Ascending aorta (tissue), 2 donors: ENCODE measurements around the gene KIF3A. TPM values are rescaled to one million over a fixed set of nuclear protein-coding genes. Genes with fewer than 3 reads are reported as not detected.
A peak's percentile ranks its signal among the peaks of the same experiment; 100 is the strongest.

ENCODE experiments used
- DNase-seq, 2 donors: peaks; one replicate each; pipeline ENCODE4 v3.0.0-alpha.2; 2019; ENCODE audit warnings: low spot score in 2 of 2
- H3K27ac ChIP-seq, 2 donors: fragments of 200-600 bp; sonication (generic); one replicate each; pipeline ENCODE4 v1.5.1; 2016 to 2017; ENCODE audit warnings: mild to moderate bottlenecking in 1 of 2
- H3K27me3 ChIP-seq: fragments of 200-600 bp; sonication (generic); one replicate; pipeline ENCODE4 v1.5.1; 2017
- H3K36me3 ChIP-seq, 2 donors: fragments of 200-600 bp; sonication (generic); one replicate each; pipeline ENCODE4 v1.5.1; 2016
- H3K4me1 ChIP-seq, 2 donors: fragments of 200-600 bp; sonication (generic); one replicate each; pipeline ENCODE4 v1.5.1; 2016 to 2017; ENCODE audit warnings: mild to moderate bottlenecking in 1 of 2
- H3K4me3 ChIP-seq, 2 donors: fragments of 200-600 bp; sonication (generic); one replicate each; pipeline ENCODE4 v1.5.1; 2016 to 2017; ENCODE audit warnings: mild to moderate bottlenecking in 1 of 2
- H3K9me3 ChIP-seq, 2 donors: fragments of 200-600 bp; sonication (generic); one replicate each; pipeline ENCODE4 v1.5.1; 2016
- intact Hi-C: fragments of 100-400 bp; cut with DNase I; formaldehyde crosslinking; loops from one replicate; pipeline ENCODE4 v1.15.1; 2023
- total RNA-seq: library from RNA; depleted of rRNA; stranded (reverse); fragments of >200 nt; gene quantifications from one replicate; pipeline ENCODE4 v1.1.0, GENCODE V29; 2016
- TF ChIP-seq, protein P1 (sequence below), 3 experiments: fragments of 200-600 bp in 2 of 3; fragments of 450-650 bp in 1 of 3; sonication (generic) in 2 of 3; IDR thresholded peaks; one replicate each; pipeline ENCODE4 v1.5.1; 2016 to 2019; ENCODE audit warnings: antibody characterized with exemption in 3 of 3, mild to moderate bottlenecking in 1 of 3, moderate library complexity in 1 of 3

The KIF3A gene
- total RNA-seq, 1 donor from 2014 or later: 4.4 TPM

GRCh38 chr5:132781029-132781428 is 43.7 kb upstream of the KIF3A start:
- TF ChIP-seq, protein P1, sequence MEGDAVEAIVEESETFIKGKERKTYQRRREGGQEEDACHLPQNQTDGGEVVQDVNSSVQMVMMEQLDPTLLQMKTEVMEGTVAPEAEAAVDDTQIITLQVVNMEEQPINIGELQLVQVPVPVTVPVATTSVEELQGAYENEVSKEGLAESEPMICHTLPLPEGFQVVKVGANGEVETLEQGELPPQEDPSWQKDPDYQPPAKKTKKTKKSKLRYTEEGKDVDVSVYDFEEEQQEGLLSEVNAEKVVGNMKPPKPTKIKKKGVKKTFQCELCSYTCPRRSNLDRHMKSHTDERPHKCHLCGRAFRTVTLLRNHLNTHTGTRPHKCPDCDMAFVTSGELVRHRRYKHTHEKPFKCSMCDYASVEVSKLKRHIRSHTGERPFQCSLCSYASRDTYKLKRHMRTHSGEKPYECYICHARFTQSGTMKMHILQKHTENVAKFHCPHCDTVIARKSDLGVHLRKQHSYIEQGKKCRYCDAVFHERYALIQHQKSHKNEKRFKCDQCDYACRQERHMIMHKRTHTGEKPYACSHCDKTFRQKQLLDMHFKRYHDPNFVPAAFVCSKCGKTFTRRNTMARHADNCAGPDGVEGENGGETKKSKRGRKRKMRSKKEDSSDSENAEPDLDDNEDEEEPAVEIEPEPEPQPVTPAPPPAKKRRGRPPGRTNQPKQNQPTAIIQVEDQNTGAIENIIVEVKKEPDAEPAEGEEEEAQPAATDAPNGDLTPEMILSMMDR (IDR thresholded peaks at IDR 0.05): no peak
- Histone ChIP-seq H3K27me3 (no peaks in the 10 kb centered on the region), H3K27ac (no peak overlapping the region), H3K36me3 (no peaks in the 10 kb centered on the region), H3K4me1 (peaks cover 5 to 31% of the 10 kb centered on the region in 2 donors), H3K9me3 (no peaks in the 10 kb centered on the region), H3K4me3 (no peak overlapping the region)
- DNase-seq: no peak
- intact Hi-C loops: loop anchor here (5.0 kb wide), 1 partner anchor 266 kb away; no protein-coding TSS in a partner anchor

DNA sequence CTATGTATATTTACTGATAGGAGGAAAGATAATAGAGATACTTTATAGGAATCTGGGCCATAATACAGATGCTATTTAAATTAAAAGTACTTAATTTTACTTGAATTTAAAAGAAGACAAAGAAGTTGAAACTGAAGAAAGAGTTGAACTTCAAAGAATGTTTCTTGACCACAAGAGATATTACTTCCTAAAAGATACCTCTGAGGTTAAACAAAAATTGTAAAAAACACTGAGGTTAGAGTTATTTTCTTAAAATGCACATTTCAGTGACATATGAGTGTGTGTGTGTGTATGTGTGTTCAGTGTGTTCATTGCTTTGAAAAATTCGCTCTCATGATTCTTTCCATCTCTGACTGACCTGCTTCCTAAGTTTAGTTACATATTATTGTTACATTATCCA is 43.2 kb upstream of the KIF3A start:
- Histone ChIP-seq H3K27me3 (no peaks in the 10 kb centered on the region), H3K4me1 (peaks cover 5 to 28% of the 10 kb centered on the region in 2 donors), H3K36me3 (no peaks in the 10 kb centered on the region), H3K4me3 (no peak overlapping the region), H3K27ac (no peak overlapping the region), H3K9me3 (no peaks in the 10 kb centered on the region)
- intact Hi-C loops: loop anchor here (5.0 kb wide), 1 partner anchor 267 kb away; no protein-coding TSS in a partner anchor
- TF ChIP-seq, protein P1 (IDR thresholded peaks at IDR 0.05): no peak
- DNase-seq: no peak

DNA sequence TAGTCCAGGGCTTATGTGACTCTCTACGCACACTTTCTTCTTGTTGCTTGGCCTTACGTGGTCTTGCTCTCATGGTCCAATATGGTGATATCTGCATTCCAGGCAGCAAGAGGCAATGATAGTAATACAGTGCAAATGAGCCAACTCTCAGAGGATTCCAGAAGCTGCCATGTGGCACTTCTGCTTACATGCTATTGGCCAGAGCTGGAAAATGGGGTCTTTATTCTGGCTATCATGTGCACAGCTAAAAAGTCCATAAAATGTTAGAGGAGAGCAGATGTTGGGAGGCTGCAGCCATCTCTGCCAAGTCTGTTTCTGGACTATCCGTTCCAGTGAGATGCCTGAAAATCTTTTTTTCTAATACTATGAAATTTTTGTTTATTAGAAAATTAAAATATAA is 42.6 kb upstream of the KIF3A start:
- Histone ChIP-seq H3K4me3 (no peak overlapping the region), H3K27me3 (no peaks in the 10 kb centered on the region), H3K9me3 (no peaks in the 10 kb centered on the region), H3K4me1 (peaks cover 6 to 25% of the 10 kb centered on the region in 2 donors), H3K36me3 (no peaks in the 10 kb centered on the region), H3K27ac (no peak overlapping the region)
- TF ChIP-seq, protein P1 (IDR thresholded peaks at IDR 0.05): no peak
- intact Hi-C loops: loop anchor here (5.0 kb wide), 3 partner anchors 32 to 267 kb away; partner anchors contain the start of genes KIF3A and SOWAHA
- peak in 1 of 2 donors; percentile 4 for DNase-seq

DNA sequence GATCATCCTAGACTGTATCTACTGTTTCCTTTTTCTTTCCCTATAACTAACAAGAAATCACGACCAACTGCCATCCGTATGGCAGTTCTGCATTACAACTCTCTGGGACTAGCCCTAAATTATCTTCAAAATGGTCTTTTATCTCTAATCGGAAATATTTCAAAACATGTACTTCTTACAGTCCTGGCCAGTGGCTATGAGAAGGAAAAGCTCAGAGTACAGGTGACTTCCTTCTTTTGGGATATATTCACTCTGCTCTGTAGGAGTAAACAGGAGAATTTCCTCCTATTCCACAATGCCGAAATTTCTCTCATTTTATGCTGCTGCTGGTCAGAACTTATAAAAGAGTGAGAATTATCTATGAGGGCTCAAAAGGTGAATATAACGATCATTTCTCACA is 41.5 kb upstream of the KIF3A start:
- Histone ChIP-seq H3K27ac (peak overlapping the region; percentile 87 to 96), H3K9me3 (no peaks in the 10 kb centered on the region), H3K4me1 (peaks cover 13 to 29% of the 10 kb centered on the region in 2 donors), H3K27me3 (no peaks in the 10 kb centered on the region), H3K4me3 (no peak overlapping the region), H3K36me3 (no peaks in the 10 kb centered on the region)
- no peak for DNase-seq
- intact Hi-C loops: loop anchor here (5.0 kb wide), 2 partner anchors 33 to 42 kb away; partner anchors contain the start of genes KIF3A and SOWAHA
- TF ChIP-seq, protein P1 (IDR thresholded peaks at IDR 0.05): no peak

DNA sequence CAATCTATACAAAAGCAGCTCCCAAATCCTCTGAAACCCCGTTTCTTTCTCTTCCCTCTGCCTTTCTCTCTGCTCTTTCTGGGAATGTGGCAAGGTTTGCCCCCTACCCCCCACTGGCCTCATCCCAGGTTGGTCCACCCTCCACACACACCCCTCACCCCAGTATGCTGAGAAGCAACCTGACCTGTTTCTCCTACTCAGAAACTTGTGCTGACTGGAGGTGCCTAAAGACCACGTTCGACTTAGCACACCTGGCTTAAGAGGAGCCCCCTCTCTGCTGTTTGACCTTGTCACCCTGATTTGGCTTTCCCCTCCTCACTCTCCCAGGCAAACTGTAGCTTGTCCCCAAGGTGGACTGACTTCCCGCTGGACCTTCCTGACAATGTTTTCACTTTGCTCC is 40.8 kb upstream of the KIF3A start:
- H3K27ac ChIP-seq: peak overlapping the region; percentile 87 to 96
- TF ChIP-seq, protein P1 (IDR thresholded peaks at IDR 0.05): no peak
- no peak for DNase-seq
- no peaks in the 10 kb centered on the region for H3K27me3 ChIP-seq
- peak overlapping the region; percentile 66 to 86 for H3K4me3 ChIP-seq
- H3K9me3 ChIP-seq: no peaks in the 10 kb centered on the region
- H3K4me1 ChIP-seq: peaks cover 9 to 29% of the 10 kb centered on the region in 2 donors
- no peaks in the 10 kb centered on the region for H3K36me3 ChIP-seq
- intact Hi-C loops: loop anchor here (5.0 kb wide), 2 partner anchors 34 to 41 kb away; partner anchors contain the start of genes KIF3A and SOWAHA
